HG02840 (cell line): Measurements from ENCODE around the gene ENPP7.
"Not testable (repeated sequence)": the region's sequence is repeated elsewhere in the genome, so short reads cannot be mapped to it uniquely, and the experiment has no call there.

ENCODE experiments used
- ATAC-seq: cut with Tn5 transposase; IDR thresholded peaks from one replicate; pipeline ENCODE4 v1.9.1; 2021; ENCODE audit warnings: mild to moderate bottlenecking, moderate library complexity, moderate number of reproducible peaks; ENCODE audit not compliant: unreplicated experiment, low FRiP score

The ENPP7 gene

GRCh38 chr17:79748295-79749099 lies 17.8 kb downstream of the ENPP7 start:
- no peak for ATAC-seq

- no peak for ATAC-seq
Measured at GRCh38 chr17:79749156-79749815, 18.5 kb downstream of the ENPP7 start.

- ATAC-seq: no peak
Measured at GRCh38 chr17:79749958-79750357, 19.2 kb downstream of the ENPP7 start.

- ATAC-seq: no peak
Measured at GRCh38 chr17:79750650-79751545, 20.2 kb downstream of the ENPP7 start.

- no peak for ATAC-seq
Measured at GRCh38 chr17:79752175-79752574, 21.4 kb downstream of the ENPP7 start.

GRCh38 chr17:79754370-79754769 lies 23.6 kb downstream of the ENPP7 start:
- no peak for ATAC-seq

GRCh38 chr17:79754903-79755302 lies 24.2 kb downstream of the ENPP7 start:
- not testable (repeated sequence) for ATAC-seq

- no peak for ATAC-seq
Measured at GRCh38 chr17:79755591-79755990, 24.8 kb downstream of the ENPP7 start.

- no peak for ATAC-seq
Measured at GRCh38 chr17:79757140-79757745, 26.5 kb downstream of the ENPP7 start.

- no peak for ATAC-seq
Measured at GRCh38 chr17:79758271-79758670, 27.5 kb downstream of the ENPP7 start.

- ATAC-seq: no peak
Measured at GRCh38 chr17:79760197-79760906, 29.6 kb downstream of the ENPP7 start.

- no peak for ATAC-seq
Measured at GRCh38 chr17:79761894-79762589, 31.3 kb downstream of the ENPP7 start.

GRCh38 chr17:79765708-79766107 lies 35.0 kb downstream of the ENPP7 start:
- no peak for ATAC-seq

GRCh38 chr17:79769570-79770506 lies 39.1 kb downstream of the ENPP7 start:
- ATAC-seq: no peak

- ATAC-seq: no peak
Measured at GRCh38 chr17:79771276-79771675, 40.5 kb downstream of the ENPP7 start.

GRCh38 chr17:79772726-79773125 lies 42.0 kb downstream of the ENPP7 start:
- ATAC-seq: not testable (repeated sequence)

- no peak for ATAC-seq
Measured at GRCh38 chr17:79774561-79774975, 43.8 kb downstream of the ENPP7 start.

GRCh38 chr17:79775632-79776031 lies 44.9 kb downstream of the ENPP7 start:
- ATAC-seq: no peak
